Measurements from ENCODE around the gene ASTN2.

DNA sequence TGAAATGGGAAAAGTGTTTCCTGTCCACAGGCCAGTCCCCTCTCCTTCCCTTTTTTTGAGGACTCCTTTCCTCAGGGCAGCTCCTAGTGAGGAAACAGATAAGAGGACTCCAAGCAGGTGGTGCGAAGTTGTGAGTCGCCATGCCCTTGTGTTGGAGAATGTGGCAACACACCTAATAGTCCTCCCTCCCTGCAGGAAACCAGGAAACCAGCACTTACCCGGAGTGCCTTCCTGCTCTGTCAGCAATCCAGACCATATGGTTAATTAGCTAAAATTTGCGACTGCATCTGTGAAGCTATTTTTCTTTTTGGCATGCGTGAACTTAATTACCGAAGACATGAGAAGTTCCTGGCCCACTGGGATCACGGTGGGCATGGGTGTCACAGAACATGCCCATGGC is 657.8 kb downstream of the ASTN2 start:
- TF ChIP-seq, protein P1, sequence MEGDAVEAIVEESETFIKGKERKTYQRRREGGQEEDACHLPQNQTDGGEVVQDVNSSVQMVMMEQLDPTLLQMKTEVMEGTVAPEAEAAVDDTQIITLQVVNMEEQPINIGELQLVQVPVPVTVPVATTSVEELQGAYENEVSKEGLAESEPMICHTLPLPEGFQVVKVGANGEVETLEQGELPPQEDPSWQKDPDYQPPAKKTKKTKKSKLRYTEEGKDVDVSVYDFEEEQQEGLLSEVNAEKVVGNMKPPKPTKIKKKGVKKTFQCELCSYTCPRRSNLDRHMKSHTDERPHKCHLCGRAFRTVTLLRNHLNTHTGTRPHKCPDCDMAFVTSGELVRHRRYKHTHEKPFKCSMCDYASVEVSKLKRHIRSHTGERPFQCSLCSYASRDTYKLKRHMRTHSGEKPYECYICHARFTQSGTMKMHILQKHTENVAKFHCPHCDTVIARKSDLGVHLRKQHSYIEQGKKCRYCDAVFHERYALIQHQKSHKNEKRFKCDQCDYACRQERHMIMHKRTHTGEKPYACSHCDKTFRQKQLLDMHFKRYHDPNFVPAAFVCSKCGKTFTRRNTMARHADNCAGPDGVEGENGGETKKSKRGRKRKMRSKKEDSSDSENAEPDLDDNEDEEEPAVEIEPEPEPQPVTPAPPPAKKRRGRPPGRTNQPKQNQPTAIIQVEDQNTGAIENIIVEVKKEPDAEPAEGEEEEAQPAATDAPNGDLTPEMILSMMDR (IDR thresholded peaks at IDR 0.05; ENCODE audit: poor library complexity, severe bottlenecking), result no peak
- no peak for TF ChIP-seq EP300 (conservative IDR thresholded peaks at IDR 0.05; ENCODE audit: poor library complexity, severe bottlenecking)
